Stimulated activated CD8-positive, alpha-beta memory T cell treated with anti-CD3 and anti-CD28 coated beads, Interleukin-2, amount 100 ng/mL, for 1 hour (primary cell): ENCODE results near the gene P2RY2.

Experiments
- DNase-seq, 2 donors: peaks; one replicate each; pipeline ENCODE4 v3.0.0-alpha.2; 2020; ENCODE audit warnings: low read depth in 2 of 2

Gene P2RY2

DNA sequence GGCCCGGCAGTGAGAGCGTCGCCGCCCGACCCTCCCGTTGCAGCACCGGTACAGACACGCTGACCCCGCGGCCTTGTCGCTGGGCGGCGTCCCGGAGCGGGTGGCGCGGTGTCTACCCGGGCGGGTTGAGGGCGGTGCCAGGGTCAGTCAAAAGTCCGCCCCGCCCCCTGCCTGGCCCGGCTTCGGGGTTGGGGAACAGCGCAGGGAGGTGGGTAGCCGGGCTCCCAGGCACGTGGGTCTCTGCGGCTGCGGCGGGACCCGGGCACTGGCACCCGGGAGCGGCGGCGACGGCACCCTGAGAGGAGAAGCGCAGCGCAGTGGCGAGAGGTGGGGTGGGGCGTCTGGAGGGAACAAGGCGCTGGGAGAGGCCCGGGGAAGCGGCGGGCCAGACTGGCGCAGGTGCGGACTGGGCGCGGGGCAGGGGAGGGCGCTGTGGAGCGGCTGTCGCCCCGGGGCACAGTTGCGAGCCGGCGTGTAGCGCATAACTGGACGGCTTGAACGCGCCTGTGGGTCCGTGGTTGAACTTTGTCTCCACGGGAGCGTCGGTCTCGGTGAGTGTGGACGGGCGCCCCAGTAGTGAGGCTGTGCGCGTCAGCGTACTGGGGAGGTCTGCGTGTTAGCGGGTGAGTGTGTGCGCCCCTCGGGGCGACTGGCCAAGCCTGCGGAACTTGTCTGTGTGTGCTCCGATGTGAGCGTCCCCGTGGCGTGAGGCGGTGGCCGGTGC, at the start of gene P2RY2:
Gene P2RY2 (plus strand): TSS at position 176 of the 724 bp plus-strand sequence. CDS start 15,879 bp downstream, outside the sequence.
- DNase-seq: no peak

DNA sequence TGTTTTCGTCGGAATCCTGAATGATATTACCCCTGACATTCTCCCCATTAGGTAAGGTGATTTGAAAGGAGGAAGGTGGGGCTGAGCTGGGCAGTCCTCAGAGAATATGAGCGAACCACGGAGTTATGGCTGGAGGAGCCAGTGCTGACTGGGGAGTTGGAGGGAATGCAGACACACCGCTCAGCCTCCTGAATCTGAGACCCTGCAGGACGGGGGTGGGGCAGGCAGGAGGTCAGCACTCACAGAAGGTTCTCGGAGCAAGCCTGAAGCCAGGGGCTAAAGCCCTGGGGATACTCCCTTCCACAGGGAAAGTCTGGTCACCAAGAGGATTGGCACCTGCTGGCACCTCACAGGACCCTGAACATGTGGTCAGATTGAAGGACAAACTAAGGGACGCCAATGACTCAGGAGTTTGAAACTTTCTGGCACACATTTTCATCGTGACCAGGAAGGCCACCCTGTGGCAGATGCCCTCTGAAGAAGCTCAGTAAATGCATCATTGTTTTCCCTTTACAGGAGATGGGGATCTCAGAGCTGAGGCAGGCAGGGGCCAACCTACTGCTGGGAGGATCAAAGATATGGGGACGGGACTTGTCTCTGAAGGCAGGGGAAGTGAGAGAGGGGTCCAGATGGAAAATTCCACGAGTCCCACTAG, 49.0 kb upstream of the P2RY2 start:
- DNase-seq: no peak

- no peak for DNase-seq
Measured at GRCh38 chr11:73170140-73170539, 47.9 kb upstream of the P2RY2 start.

GRCh38 chr11:73171436-73172161, 46.5 kb upstream of the P2RY2 start:
- no peak for DNase-seq

GRCh38 chr11:73172992-73173656, 45.0 kb upstream of the P2RY2 start:
- no peak for DNase-seq

GRCh38 chr11:73173755-73174494, 44.2 kb upstream of the P2RY2 start:
- DNase-seq: no peak

DNA sequence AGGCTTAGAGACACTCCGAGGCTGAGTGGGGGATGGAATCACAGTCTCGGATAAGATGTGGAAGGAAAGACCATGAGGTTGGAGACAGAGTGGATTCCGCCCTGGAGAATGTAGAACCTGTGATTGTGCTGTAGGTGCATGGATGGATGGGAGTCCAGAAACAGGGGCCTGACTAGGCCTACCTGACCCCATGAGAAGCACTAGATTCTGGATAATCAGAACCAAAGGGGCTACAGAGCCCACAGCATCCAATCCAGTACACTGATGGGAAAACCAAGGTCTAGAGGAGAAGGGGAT, 43.6 kb upstream of the P2RY2 start:
- no peak for DNase-seq

GRCh38 chr11:73175551-73176144, 42.4 kb upstream of the P2RY2 start:
- DNase-seq: no peak

- DNase-seq: no peak
Measured at GRCh38 chr11:73176145-73176873, 41.8 kb upstream of the P2RY2 start.

GRCh38 chr11:73176874-73177155, 41.3 kb upstream of the P2RY2 start:
- no peak for DNase-seq

DNA sequence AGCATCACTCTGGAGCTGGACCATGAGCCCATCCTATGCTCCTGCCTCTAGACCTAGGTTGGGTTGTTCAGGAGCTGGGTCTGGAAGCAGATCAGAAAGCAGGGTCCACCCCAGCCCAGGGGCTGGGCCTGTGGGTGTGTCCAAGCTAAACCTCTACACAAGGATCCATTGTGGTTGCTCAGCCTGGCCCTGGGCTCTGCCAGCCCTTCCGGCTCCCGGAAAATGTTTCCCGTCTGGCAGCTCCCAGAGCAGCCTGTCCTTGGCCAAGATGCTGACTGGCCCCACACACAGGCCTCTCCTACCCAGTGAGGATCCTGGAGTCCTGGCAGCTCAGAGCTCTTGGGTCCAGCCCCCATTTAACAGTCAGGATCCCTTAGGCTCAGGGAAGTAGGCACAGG, 40.7 kb upstream of the P2RY2 start:
- DNase-seq: no peak

DNA sequence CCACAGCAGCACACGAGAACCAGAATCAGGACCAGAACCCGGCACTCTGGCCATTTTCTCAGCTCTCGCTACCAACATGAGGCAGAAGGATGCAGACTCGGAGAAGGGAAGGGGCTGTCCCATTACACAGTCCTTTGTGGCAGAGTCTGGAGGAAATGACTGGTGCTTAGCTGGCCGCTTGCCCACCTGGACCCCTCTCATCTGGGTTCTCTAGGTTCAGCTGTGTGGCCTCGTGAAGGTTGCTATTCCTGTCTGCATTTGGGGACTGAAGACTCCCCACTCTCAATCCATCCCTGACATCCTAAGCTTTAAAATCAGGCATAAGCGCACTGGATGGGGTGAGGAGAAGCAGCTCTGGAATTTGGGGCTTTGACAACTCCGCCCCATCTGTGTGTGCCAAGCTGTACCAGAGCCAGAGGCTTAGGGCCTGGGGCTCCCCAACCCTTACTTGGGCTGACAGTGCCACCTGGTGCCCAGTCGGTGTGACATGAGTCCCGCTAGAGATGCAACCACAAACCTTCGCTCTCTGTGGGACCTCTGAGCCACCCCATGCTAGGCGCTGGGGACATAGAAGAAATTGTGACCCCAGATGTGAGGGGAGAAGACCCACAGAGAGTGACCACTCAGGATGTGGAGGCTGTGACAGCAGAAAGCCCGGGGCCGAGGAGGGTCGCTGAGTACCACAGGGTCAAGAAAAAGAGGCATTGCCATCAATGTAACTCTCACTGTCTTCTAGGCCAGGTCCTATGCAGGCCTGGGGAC, 40.1 kb upstream of the P2RY2 start:
- DNase-seq: peak; percentile 43 to 64

GRCh38 chr11:73178681-73179080, 39.4 kb upstream of the P2RY2 start:
- no peak for DNase-seq

GRCh38 chr11:73182824-73183321, 35.2 kb upstream of the P2RY2 start:
- DNase-seq: no peak

- peak in 1 of 2 donors; percentile 6 for DNase-seq
Measured at GRCh38 chr11:73184953-73185671, 33.0 kb upstream of the P2RY2 start.

- DNase-seq: no peak
Measured at GRCh38 chr11:73185680-73186293, 32.3 kb upstream of the P2RY2 start.

DNA sequence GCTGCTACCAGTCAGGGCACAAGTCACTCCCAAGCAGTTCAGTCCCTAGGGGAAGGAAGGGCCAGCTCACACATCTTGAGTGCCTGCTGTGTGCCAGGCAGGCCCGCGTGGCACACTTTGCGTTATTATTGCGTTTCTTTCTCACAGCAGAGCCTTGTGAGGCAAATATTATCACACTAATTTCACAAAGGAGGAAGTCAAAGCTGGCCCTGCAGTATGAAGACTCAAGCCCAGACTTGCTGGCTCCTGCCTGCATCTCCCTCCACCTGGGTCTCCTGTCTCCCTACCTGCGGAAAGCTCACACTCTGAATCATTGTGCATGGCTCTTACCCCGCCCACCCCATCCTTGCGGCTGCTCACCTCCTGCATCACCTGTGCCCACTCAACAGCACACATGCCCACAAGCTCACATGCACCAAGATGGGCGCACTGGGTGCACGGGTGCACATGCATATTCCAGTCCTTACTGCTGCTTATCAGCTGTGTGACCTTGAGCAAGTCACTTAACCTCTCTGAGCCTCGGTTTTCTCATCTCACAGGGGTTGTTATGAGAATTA, 31.7 kb upstream of the P2RY2 start:
- DNase-seq: no peak

DNA sequence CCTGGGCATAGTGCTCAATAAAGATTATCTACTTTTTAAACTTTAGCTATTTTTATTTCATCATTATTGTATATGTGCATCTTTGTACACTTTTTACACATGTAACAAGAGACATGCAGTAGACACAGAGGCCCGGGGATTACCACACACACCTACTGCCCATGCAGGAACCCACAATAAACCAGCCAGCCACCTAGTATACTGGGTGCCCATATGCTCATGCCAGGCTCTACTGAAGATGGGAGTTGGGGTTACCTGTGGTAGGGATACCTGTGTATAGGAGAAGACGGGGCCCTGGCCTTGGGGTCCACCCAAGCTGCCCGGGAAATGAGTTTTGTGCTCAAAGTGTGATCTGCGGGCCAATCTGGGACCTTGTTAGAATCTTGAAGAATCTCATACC, 31.2 kb upstream of the P2RY2 start:
- no peak for DNase-seq

- no peak for DNase-seq
Measured at GRCh38 chr11:73187854-73188253, 30.2 kb upstream of the P2RY2 start.
